Measurements from ENCODE around the gene TEC.
"Not testable (repeated sequence)": the region's sequence is repeated elsewhere in the genome, so short reads cannot be mapped to it uniquely, and the experiment has no call there.

Gene TEC

GRCh38 chr4:48196758-48197504 lies 72.7 kb downstream of the TEC start:
- DNase-seq (ENCODE audit: low read depth in 3 of 3): no peak

DNA sequence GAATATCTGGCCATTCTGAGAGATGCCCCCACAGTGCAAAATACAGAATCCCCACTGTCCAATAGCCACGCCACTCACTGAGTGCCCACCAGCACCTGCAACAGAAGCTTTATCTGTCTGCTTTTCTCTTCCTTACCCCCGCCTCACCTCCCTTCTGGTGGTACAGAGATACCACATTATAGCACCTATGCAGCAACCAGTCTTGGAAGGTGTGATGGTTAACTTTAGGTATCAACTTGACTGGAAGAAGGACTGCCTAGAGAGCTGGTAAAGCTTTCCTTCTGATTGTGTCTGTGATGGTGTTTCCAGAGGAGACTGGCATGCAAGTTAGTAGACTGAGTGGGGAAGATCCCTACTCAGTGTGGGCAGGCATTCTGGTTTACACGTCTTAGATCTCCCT lies 73.8 kb downstream of the TEC start:
- DNase-seq (ENCODE audit: low read depth in 3 of 3): no peak

- no peak for DNase-seq (ENCODE audit: low read depth in 3 of 3)
These were observed 74.3 kb downstream of the TEC start for GRCh38 chr4:48195374-48195773.

- DNase-seq (ENCODE audit: low read depth in 3 of 3): no peak
These were observed 74.7 kb downstream of the TEC start for GRCh38 chr4:48194971-48195370.

- DNase-seq (ENCODE audit: low read depth in 3 of 3): no peak
These were observed 75.6 kb downstream of the TEC start for GRCh38 chr4:48193921-48194468.

DNA sequence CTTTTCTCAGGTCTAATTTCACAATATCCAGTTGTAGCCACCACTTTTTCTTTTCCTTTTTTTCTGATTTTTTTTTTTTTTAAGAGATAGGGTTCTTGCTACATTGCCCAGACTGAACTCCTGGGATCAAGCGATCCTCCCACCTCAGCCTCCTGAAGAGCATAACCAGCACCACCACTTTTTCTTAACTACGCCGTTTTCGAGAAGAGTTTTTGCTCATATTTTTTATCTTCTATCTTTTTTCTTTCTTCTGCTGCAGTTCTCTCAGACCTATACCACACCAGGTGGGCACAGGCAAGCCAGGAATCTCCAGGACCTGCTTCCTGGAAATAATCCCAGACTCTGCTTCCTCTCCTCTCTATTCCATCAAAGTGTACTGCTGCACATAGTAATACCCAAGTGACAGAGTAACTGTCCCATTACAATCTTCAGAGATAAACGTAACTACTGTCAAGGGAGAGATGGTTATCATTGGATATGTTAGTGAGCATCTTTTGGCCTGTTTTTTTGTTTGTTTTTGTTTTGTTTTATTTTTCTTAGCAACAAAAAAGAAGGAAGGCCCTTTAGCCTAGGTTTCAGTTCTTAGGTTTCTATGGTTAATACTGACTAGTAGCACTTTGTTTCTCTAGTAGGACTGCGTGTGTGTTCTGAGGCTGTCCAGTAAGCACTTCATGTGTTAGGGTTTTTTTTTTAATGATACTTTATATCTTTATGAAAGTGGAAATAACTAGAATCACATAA lies 76.4 kb downstream of the TEC start:
- no peak for DNase-seq (ENCODE audit: low read depth in 3 of 3)

- no peak for DNase-seq (ENCODE audit: low read depth in 3 of 3)
These were observed 77.9 kb downstream of the TEC start for GRCh38 chr4:48191758-48192157.

DNA sequence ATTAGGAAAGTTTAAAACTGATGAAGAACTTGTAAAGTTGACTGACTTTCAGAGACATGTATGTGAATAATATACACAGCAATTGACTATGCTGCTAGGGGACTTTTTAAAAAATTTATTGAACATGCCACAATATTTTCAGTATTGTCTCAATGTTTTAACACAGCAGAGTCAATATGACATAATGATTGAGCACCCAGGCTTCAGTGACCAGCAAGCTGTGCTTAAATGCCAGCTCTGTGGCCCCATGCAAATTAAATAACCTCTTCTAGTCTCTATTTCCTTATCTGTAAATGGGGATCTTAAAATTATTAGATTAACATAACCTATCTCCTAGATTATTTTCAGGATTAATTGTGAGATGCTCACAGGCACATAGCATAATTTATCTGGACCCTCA lies 78.8 kb downstream of the TEC start:
- no peak for DNase-seq (ENCODE audit: low read depth in 3 of 3)

DNA sequence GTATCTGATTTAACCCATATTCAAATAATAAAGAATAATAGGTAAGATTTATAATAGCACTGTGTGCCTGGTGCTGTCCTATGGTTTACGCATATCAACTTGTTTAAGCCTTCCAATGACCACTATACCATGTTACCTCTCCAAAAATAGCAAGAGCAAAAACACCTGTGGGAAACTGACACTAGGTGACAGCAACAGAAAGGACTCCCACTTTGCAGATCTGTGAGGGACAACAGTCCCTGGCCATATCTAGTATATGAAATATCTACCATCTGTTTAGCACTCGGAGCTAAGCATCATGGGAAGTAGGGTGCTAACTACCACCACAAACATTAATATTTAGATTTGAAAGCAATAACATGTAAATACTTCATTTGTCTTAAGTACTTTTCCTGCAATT lies 79.9 kb downstream of the TEC start:
- DNase-seq (ENCODE audit: low read depth in 3 of 3): no peak

- no peak for DNase-seq (ENCODE audit: low read depth in 3 of 3)
These were observed 81.2 kb downstream of the TEC start for GRCh38 chr4:48188390-48188789.

GRCh38 chr4:48187813-48188212 lies 81.8 kb downstream of the TEC start:
- DNase-seq (ENCODE audit: low read depth in 3 of 3): no peak

DNA sequence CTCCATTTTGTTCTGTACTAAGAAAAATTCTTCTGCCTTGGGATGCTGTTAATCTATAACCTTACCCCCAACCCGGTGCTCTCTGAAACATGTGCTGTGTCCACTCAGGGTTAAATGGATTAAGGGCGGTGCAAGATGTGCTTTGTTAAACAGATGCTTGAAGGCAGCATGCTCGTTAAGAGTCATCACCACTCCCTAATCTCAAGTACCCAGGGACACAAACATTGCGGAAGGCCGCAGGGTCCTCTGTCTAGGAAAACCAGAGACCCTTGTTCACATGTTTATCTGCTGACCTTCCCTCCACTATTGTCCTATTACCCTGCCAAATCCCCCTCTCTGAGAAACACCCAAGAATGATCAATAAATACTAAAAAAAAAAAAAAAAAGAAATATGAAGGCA lies 82.6 kb downstream of the TEC start:
- DNase-seq (ENCODE audit: low read depth in 3 of 3): not testable (repeated sequence)

- DNase-seq (ENCODE audit: low read depth in 3 of 3): not testable (repeated sequence)
These were observed 83.2 kb downstream of the TEC start for GRCh38 chr4:48186394-48186793.

DNA sequence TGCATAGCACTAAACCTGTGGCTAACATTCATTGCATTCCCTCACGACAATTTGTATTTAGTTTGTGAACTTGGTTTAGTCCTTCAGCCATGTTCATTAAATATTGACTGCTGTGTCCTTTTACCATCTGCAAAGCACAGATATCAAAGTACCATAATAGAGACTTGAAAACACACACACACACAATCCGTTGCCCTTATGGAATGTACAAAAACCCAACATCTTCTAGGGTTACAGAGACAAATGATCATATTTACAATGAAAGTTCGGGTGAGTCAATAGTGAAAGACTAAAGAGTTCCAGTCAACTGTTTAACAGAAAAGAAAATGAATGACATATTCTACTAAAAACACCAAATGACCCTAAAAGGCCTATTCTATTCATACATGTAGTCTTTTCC lies 84.8 kb downstream of the TEC start:
- no peak for DNase-seq (ENCODE audit: low read depth in 3 of 3)

DNA sequence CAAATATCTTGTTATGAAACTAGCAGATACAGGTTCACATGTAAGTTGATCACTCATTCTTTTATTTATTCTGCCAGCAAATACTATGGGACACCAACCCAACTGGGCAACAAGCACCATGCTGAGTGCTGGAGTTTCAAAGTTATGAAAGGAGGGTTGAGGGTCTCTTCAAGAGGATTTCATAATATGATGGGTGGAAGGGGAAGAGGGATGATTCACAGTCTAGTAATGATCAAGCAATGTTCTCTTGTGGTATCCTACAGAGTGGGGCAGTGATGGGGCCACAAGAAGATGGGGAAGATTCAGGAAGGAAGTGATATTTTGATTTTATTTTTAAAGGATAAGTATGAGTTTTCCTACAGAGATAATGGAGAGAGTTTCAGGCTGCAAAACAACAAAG lies 89.4 kb downstream of the TEC start:
- DNase-seq (ENCODE audit: low read depth in 3 of 3): no peak

- no peak for DNase-seq (ENCODE audit: low read depth in 3 of 3)
These were observed 90.7 kb downstream of the TEC start for GRCh38 chr4:48178931-48179330.

GRCh38 chr4:48175806-48176205 lies 93.8 kb downstream of the TEC start:
- no peak for DNase-seq (ENCODE audit: low read depth in 3 of 3)

DNA sequence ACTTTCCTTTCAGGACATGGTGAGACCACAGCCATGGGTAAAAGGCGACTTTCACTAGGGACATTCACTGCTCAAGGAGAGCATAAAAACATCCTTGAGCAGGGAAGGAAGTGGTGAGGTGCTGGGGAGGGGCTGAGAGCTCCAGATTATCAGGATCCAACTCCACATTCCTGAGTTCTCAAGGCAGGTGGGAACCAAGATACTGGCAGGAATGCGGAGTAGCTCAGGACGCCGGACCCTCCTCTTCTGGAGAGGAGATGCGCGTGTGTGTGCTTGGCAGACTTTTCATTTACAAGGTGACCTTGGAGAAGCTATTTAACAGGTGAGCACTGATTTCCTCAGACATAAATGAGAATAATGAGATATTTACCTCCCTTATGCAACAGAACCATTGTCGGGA lies 94.3 kb downstream of the TEC start:
- no peak for DNase-seq (ENCODE audit: low read depth in 3 of 3)

DNA sequence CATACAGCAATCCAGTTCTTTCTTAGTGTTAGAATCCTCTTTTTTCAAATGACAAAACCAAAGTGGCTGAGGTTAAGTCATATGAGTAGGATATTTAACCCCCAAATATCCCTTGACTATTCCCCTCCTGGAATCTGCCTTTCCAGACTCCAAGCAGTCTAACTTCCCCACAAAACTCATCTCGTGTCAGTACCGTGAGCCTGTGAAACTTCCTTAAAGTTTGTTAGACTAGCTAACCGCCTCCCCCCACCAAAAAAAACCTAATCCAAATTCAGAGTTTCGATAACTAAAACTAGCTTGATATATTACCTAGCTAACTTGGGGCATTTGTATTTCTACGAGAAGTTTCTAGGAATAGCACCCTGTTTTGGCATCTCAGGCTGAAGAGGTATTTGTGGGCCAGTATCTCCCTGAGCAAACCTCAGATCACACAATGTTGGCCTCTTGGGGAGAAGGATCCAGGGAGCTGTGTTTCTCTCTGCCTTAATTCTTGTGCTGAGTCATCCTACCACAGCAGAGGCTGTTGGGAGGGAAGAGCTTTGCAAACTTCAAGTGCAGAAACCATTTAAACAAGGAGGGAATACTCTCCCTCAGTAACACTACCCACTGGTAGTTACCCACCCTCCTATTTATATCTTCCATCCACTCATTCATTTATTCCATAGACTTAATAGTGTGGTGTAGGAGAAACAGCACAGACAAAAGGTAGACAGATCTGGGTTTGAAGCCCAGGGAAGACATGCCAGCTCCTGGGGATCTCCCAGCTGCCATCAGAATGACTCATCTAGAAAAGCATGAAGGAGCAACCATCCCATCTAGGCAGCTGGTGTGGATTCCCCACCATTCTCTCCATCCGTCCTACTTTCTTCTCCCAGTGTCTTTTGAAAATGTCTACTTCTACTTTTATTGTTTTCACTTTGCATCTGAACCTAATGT lies 96.3 kb downstream of the TEC start:
- DNase-seq (ENCODE audit: low read depth in 3 of 3): no peak

DNA sequence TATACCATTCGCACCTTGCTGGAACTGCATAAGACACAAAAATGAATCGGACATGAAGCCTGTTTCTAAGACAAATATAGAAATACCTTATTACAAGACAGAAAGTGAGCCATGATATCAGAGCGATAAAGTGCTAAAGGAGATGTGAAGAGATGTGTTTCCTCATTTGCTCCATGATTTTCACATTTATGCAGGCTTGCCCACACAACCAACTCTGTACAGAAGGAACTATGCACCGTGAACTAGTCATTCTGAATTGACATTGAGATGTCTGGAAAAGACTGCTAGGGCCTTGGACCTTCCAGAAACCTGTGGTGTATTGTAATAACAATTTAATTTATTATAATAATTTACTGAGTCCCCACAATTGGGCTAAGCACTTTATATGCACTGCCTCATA lies 97.0 kb downstream of the TEC start:
- no peak for DNase-seq (ENCODE audit: low read depth in 3 of 3)

DNA sequence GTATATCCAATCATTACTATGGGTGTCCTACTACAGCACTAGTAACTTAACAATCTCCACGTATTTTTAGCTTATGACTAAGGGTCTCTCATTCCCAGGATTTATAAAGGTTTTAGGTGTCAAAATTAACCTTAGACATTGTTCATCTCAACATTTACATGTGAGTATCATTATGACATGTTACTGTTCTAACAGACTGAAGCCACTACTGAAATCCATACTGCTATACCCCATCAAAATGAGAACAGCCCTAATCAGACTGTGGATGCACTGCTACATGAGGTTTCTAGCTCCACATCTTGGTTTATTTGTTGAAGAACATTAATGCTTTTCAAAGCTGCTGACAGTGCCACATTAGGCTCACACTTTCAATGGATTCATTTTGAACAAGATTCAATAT lies 100.0 kb downstream of the TEC start:
- no peak for DNase-seq (ENCODE audit: low read depth in 3 of 3)

Measured in stimulated activated CD4-positive, alpha-beta T cell treated with anti-CD3 and anti-CD28 coated beads, TNF-alpha, amount 100 ng/mL, for 48 hours (primary cell).